Astrocyte (in vitro differentiated cells and primary cell): ENCODE measurements around the gene BMF.

Source experiments
- CTCF ChIP-seq: IDR thresholded peaks from 2 replicates; pipeline ENCODE4 v1.5.1; 2011; ENCODE audit warnings: low read depth, mild to moderate bottlenecking, inconsistent platforms, low read length, moderate library complexity; ENCODE audit not compliant: insufficient read depth
- EZH2 ChIP-seq: IDR thresholded peaks from 2 replicates; pipeline ENCODE4 v1.6.1; 2012; ENCODE audit warnings: mild to moderate bottlenecking, low read length, inconsistent platforms; ENCODE audit not compliant: insufficient read depth

- TF ChIP-seq CTCF: no peak
- no peak for TF ChIP-seq EZH2
Measured at GRCh38 chr15:40114218-40114617, 5.5 kb upstream of the BMF start.
